Heart right ventricle (tissue), 16 donors: ENCODE measurements around the gene TBPL2. TPM values are rescaled to one million over a fixed set of nuclear protein-coding genes. Genes with fewer than 3 reads are reported as not detected.

Experiments used
- ATAC-seq, 8 donors: fragments of 200-7000 bp; cut with Tn5 transposase; one replicate each; pipeline ENCODE4 v1.9.1; 2020; ENCODE audit warnings: mild to moderate bottlenecking in 8 of 8, moderate library complexity in 8 of 8, moderate number of reproducible peaks in 1 of 8
- DNase-seq, 2 donors: peaks; one replicate each; pipeline ENCODE4 v3.0.0-alpha.2; 2020
- H3K27ac ChIP-seq, 10 donors: fragments of 200-600 bp; sonication (generic) in 2 of 10; one replicate each; pipeline versions ENCODE4 v1.5.0 to v1.8.0; 2020 to 2022; ENCODE audit warnings: mild to moderate bottlenecking in 3 of 10
- H3K27me3 ChIP-seq, 7 donors: fragments of 200-600 bp; one replicate each; pipeline ENCODE4 v1.8.0; 2021 to 2022; ENCODE audit warnings: mild to moderate bottlenecking in 2 of 7
- H3K36me3 ChIP-seq, 9 donors: fragments of 200-600 bp; sonication (generic) in 1 of 9; one replicate each; pipeline versions ENCODE4 v1.5.0 to v1.8.0; 2020 to 2022; ENCODE audit warnings: mild to moderate bottlenecking in 2 of 9
- H3K4me1 ChIP-seq, 9 donors: fragments of 200-600 bp; sonication (generic) in 1 of 9; one replicate each; pipeline versions ENCODE4 v1.5.0 to v1.8.0; 2020 to 2022; ENCODE audit warnings: mild to moderate bottlenecking in 4 of 9
- H3K4me3 ChIP-seq, 10 donors: fragments of 200-600 bp; sonication (generic) in 2 of 10; one replicate each; pipeline versions ENCODE4 v1.5.0 to v1.8.0; 2020 to 2022; ENCODE audit warnings: mild to moderate bottlenecking in 7 of 10, moderate library complexity in 2 of 10
- H3K9me3 ChIP-seq, 11 donors: fragments of 200-600 bp in 10 of 11; sonication (generic) in 2 of 11; one replicate each; pipeline versions ENCODE4 v1.5.0 to v1.8.0; 2013 to 2022; ENCODE audit warnings: mild to moderate bottlenecking in 2 of 11, control low read depth in 1 of 11, moderate library complexity in 1 of 11
- CTCF ChIP-seq, 9 donors: fragments of 200-600 bp; sonication (generic) in 2 of 9; IDR thresholded peaks; one replicate each; pipeline versions ENCODE4 v1.5.0 to v1.8.0; 2021 to 2022; ENCODE audit warnings: antibody characterized with exemption in 9 of 9, mild to moderate bottlenecking in 5 of 9, moderate library complexity in 1 of 9
- WGBS, 2 donors: extraction: QIAGEN DNeasy Blood & Tissue Kit; methylation state at CpG; one replicate each; pipeline ENCODE4 v1.1.7; 2013; ENCODE audit warnings: inconsistent platforms in 1 of 2; 5-methylcytosine and 5-hydroxymethylcytosine counted together
- intact Hi-C, 10 donors: fragments of 100-400 bp; cut with DNase I; formaldehyde crosslinking; loops; one replicate each; pipeline versions ENCODE4 v1.11.1 to v1.14.2; 2022
- polyA plus RNA-seq, 2 donors: library from polyadenylated mRNA; stranded (reverse); fragments of 200-250 nt; gene quantifications; one replicate each; pipeline ENCODE4 v1.2.3, GENCODE V29; 2013
- total RNA-seq, 10 donors: library from RNA; stranded (reverse); fragmentation: NEBNext Ultra II Directional in 3 of 10; extraction: Animal tissue kit (Norgen Biotek cat#: 25700) in 3 of 10; gene quantifications; one replicate each; pipeline versions ENCODE4 v1.2.1 to v1.2.4, GENCODE V29; 2021 to 2023
- donor health status: Arrhythmogenic right ventricular cardiomyopathy.
- donor health status: ischemic (EF 13 %, LVEDD 7.1; RV severe dilation, severe dysfunction).
- donor health status: healthy with polysubstance abuse.
- donor health status: DM: no; HTN: yes; CAD: no.
- donor health status: DM: no; HTN: no; CAD: no.
- donor health status: ischemic (EF 25% LVEDD 6.9; RV normal size, moderate dysfunction).
- donor health status: ischemic (EF 25% LVEDD 5.7; RV mildly dilated, moderate dysfunction).
- donor health status: healthy.
- donor health status: DM: yes; HTN: yes; CAD: no.
- donor health status: Ischemic cardiomyopathy.
- donor health status: ischemic (EF 35%, LVEDD 5.7; RV mildly dilated, moderate dysfunction).
- donor health status: nonischemic (EF 11% LVEDD 7.7; RV severe dilation, severe dysfunction).
- donor health status: DM: yes; HTN: yes; CAD: no.
- donor health status: PGD.
- donor health status: ischemic (EF 29% LVEDD 5.4; RV normal size, mild dysfunction).
- donor health status: nonischemic (EF 23%, LVEDD 6.1; RV moderate dilation, normal function).

The TBPL2 gene
- total and polyA plus RNA-seq, 12 donors: not detected

GRCh38 chr14:55451950-55452349 lies 11.5 kb upstream of the TBPL2 start:
- H3K4me3 ChIP-seq: no peak overlapping the region
- H3K27me3 ChIP-seq: no peaks in the 10 kb centered on the region
- H3K9me3 ChIP-seq: no peaks in the 10 kb centered on the region
- no peak for TF ChIP-seq CTCF (IDR thresholded peaks at IDR 0.05)
- intact Hi-C loops: loop anchor here in 2 of 10 donors (10.0 kb wide), 1 partner anchor 123 kb away; no protein-coding TSS in a partner anchor
- H3K27ac ChIP-seq: no peak overlapping the region
- peaks cover 0 to 49% (median 25%) of the 10 kb centered on the region in 9 donors for H3K4me1 ChIP-seq
- WGBS, 2 donors: 35 to 50% methylated on average over 2 of the region's 2 CpGs
- DNase-seq (no peak), ATAC-seq (no peak)
- no peaks in the 10 kb centered on the region for H3K36me3 ChIP-seq

- ATAC-seq: no peak
- WGBS, 2 donors: 27 to 41% methylated on average over 4 of the region's 4 CpGs
These were observed 11.0 kb upstream of the TBPL2 start for GRCh38 chr14:55451398-55451797.

GRCh38 chr14:55450987-55451386 lies 10.6 kb upstream of the TBPL2 start:
- TF ChIP-seq CTCF (IDR thresholded peaks at IDR 0.05): no peak
- intact Hi-C loops: loop anchor here in 2 of 10 donors (10.0 kb wide), 1 partner anchor 124 kb away; no protein-coding TSS in a partner anchor
- peaks cover 0 to 59% (median 30%) of the 10 kb centered on the region in 9 donors for H3K4me1 ChIP-seq

More at GRCh38 chr14:55451398-55451797, 11.0 kb upstream of the TBPL2 start:
- H3K36me3 ChIP-seq: no peaks in the 10 kb centered on the region
- H3K27me3 ChIP-seq: no peaks in the 10 kb centered on the region
- peaks cover 0 to 55% (median 30%) of the 10 kb centered on the region in 9 donors for H3K4me1 ChIP-seq
- no peak for TF ChIP-seq CTCF (IDR thresholded peaks at IDR 0.05)
- H3K9me3 ChIP-seq: no peaks in the 10 kb centered on the region
- no peak for DNase-seq
- no peak overlapping the region for H3K4me3 ChIP-seq
- no peak overlapping the region for H3K27ac ChIP-seq
- intact Hi-C loops: loop anchor here in 2 of 10 donors (10.0 kb wide), 1 partner anchor 123 kb away; no protein-coding TSS in a partner anchor

GRCh38 chr14:55450539-55450938 lies 10.1 kb upstream of the TBPL2 start:
- DNase-seq (no peak), ATAC-seq (no peak)
- Histone ChIP-seq H3K36me3 (no peaks in the 10 kb centered on the region), H3K27ac (no peak overlapping the region), H3K27me3 (no peaks in the 10 kb centered on the region), H3K4me3 (no peak overlapping the region), H3K9me3 (no peaks in the 10 kb centered on the region), H3K4me1 (peaks cover 0 to 60% (median 30%) of the 10 kb centered on the region in 9 donors)
- 89% methylated on average over 3 of the region's 3 CpGs for WGBS, 2 donors
- no peak for TF ChIP-seq CTCF (IDR thresholded peaks at IDR 0.05)
- intact Hi-C loops: loop anchor here in 2 of 10 donors (10.0 kb wide), 1 partner anchor 124 kb away; no protein-coding TSS in a partner anchor

More at GRCh38 chr14:55450987-55451386, 10.6 kb upstream of the TBPL2 start:
- H3K27ac ChIP-seq: no peak overlapping the region
- no peak overlapping the region for H3K4me3 ChIP-seq
- no peaks in the 10 kb centered on the region for H3K9me3 ChIP-seq
- ATAC-seq (no peak), DNase-seq (no peak)
- no peaks in the 10 kb centered on the region for H3K27me3 ChIP-seq
- H3K36me3 ChIP-seq: no peaks in the 10 kb centered on the region
